ENCODE data around the gene HSPG2. TPM values are rescaled to one million over a fixed set of nuclear protein-coding genes. Genes with fewer than 3 reads are reported as not detected.

HSPG2 gene
- polyA plus RNA-seq, 1 donor from 2014 or later, result 0.79 TPM

DNA sequence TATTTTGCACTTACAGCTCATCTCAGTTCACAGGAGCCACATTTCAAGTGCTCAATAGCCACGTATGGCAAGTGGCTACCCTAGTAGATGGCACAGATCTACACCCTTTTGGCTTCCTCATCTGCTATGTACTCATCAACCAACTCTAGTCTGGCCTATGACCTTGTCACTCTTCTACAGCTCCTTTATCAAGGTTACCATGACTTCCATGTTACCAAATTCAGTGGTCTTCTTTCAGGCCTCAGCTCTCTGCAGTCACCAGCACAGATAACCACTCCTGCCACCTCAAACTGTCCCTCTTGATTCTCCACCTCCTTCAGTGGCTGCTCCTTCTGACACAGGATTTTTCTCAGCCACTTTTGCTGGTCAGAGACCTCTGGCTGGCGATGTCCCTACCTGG is 142.5 kb downstream of the HSPG2 start:
- H3K27ac ChIP-seq (ENCODE audit: low read length), result no peak overlapping the region

DNA sequence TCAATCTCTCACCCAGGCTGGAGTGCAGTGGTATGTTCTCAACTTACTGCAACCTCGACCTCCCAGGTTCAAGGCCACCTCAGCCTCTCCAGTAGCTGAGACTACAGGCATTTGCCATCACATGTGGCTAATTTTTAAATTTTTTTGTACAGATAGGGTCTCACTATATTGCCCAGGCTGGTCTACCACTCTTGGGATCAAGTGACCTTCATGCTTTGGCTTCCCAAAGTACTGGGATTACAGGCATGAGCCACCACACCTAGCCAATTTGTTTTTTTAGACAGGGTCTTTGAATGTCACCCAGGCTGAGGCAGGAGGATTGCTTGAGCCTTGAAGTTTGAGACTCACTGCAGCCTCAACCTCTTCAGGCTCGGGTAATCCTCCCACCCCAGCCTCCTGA is 144.0 kb downstream of the HSPG2 start:
- H3K79me2 ChIP-seq (replicated peaks; ENCODE audit: insufficient read depth, low read length), result no peaks in the 10 kb centered on the region
- no peaks in the 10 kb centered on the region for H3F3A ChIP-seq (ENCODE audit: insufficient read depth, low read length, poor library complexity, severe bottlenecking)
- H3K27me3 ChIP-seq (ENCODE audit: insufficient read depth, low read depth, low read length), result no peaks in the 10 kb centered on the region
- H4K20me1 ChIP-seq (ENCODE audit: insufficient read depth), result no peaks in the 10 kb centered on the region
- no peak overlapping the region for H3K27ac ChIP-seq (ENCODE audit: low read length)
- H3K4me3 ChIP-seq (ENCODE audit: low read length), result no peak overlapping the region
- H3K9me2 ChIP-seq (ENCODE audit: insufficient read depth, low read length), result no peaks in the 10 kb centered on the region
- no peak overlapping the region for H3K9ac ChIP-seq (ENCODE audit: low read length)
- no peaks in the 10 kb centered on the region for H3K9me3 ChIP-seq (ENCODE audit: low read length)
- H3K36me3 ChIP-seq (ENCODE audit: insufficient read depth, low read length), result no peaks in the 10 kb centered on the region
- TF ChIP-seq SMC3 (conservative IDR thresholded peaks at IDR 0.05; ENCODE audit: poor library complexity) (no peak), MXI1 (conservative IDR thresholded peaks at IDR 0.05; ENCODE audit: poor library complexity, severe bottlenecking) (no peak), RAD21 (conservative IDR thresholded peaks at IDR 0.05) (no peak), POLR2AphosphoS5 (IDR thresholded peaks at IDR 0.05) (no peak), EZH2 (IDR thresholded peaks at IDR 0.05; ENCODE audit: borderline replicate concordance, insufficient read depth, low read length, poor library complexity, severe bottlenecking) (no peak), EP300 (conservative IDR thresholded peaks at IDR 0.05; ENCODE audit: poor library complexity, severe bottlenecking) (no peak), TAF1 (IDR thresholded peaks at IDR 0.05; ENCODE audit: low read depth) (no peak)
- TF ChIP-seq, protein P1, sequence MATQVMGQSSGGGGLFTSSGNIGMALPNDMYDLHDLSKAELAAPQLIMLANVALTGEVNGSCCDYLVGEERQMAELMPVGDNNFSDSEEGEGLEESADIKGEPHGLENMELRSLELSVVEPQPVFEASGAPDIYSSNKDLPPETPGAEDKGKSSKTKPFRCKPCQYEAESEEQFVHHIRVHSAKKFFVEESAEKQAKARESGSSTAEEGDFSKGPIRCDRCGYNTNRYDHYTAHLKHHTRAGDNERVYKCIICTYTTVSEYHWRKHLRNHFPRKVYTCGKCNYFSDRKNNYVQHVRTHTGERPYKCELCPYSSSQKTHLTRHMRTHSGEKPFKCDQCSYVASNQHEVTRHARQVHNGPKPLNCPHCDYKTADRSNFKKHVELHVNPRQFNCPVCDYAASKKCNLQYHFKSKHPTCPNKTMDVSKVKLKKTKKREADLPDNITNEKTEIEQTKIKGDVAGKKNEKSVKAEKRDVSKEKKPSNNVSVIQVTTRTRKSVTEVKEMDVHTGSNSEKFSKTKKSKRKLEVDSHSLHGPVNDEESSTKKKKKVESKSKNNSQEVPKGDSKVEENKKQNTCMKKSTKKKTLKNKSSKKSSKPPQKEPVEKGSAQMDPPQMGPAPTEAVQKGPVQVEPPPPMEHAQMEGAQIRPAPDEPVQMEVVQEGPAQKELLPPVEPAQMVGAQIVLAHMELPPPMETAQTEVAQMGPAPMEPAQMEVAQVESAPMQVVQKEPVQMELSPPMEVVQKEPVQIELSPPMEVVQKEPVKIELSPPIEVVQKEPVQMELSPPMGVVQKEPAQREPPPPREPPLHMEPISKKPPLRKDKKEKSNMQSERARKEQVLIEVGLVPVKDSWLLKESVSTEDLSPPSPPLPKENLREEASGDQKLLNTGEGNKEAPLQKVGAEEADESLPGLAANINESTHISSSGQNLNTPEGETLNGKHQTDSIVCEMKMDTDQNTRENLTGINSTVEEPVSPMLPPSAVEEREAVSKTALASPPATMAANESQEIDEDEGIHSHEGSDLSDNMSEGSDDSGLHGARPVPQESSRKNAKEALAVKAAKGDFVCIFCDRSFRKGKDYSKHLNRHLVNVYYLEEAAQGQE (IDR thresholded peaks at IDR 0.05; ENCODE audit: borderline replicate concordance), result no peak
- TF ChIP-seq, protein P2, sequence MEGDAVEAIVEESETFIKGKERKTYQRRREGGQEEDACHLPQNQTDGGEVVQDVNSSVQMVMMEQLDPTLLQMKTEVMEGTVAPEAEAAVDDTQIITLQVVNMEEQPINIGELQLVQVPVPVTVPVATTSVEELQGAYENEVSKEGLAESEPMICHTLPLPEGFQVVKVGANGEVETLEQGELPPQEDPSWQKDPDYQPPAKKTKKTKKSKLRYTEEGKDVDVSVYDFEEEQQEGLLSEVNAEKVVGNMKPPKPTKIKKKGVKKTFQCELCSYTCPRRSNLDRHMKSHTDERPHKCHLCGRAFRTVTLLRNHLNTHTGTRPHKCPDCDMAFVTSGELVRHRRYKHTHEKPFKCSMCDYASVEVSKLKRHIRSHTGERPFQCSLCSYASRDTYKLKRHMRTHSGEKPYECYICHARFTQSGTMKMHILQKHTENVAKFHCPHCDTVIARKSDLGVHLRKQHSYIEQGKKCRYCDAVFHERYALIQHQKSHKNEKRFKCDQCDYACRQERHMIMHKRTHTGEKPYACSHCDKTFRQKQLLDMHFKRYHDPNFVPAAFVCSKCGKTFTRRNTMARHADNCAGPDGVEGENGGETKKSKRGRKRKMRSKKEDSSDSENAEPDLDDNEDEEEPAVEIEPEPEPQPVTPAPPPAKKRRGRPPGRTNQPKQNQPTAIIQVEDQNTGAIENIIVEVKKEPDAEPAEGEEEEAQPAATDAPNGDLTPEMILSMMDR (IDR thresholded peaks at IDR 0.05; ENCODE audit: poor library complexity, severe bottlenecking), result no peak
- H3K4me2 ChIP-seq (ENCODE audit: low read length), result no peak overlapping the region
- H2AFZ ChIP-seq (ENCODE audit: low read depth, low read length), result no peak overlapping the region

More for the DNA sequence above, 142.5 kb downstream of the HSPG2 start:
- Histone ChIP-seq H3F3A (ENCODE audit: insufficient read depth, low read length, poor library complexity, severe bottlenecking) (no peaks in the 10 kb centered on the region), H4K20me1 (ENCODE audit: insufficient read depth) (no peaks in the 10 kb centered on the region), H3K27me3 (ENCODE audit: insufficient read depth, low read depth, low read length) (no peaks in the 10 kb centered on the region), H3K79me2 (replicated peaks; ENCODE audit: insufficient read depth, low read length) (no peaks in the 10 kb centered on the region), H3K4me2 (ENCODE audit: low read length) (no peak overlapping the region), H2AFZ (ENCODE audit: low read depth, low read length) (no peak overlapping the region), H3K4me3 (ENCODE audit: low read length) (no peak overlapping the region), H3K9me2 (ENCODE audit: insufficient read depth, low read length) (no peaks in the 10 kb centered on the region), H3K9ac (ENCODE audit: low read length) (no peak overlapping the region), H3K9me3 (ENCODE audit: low read length) (no peaks in the 10 kb centered on the region), H3K36me3 (ENCODE audit: insufficient read depth, low read length) (no peaks in the 10 kb centered on the region)
- TF ChIP-seq MXI1 (conservative IDR thresholded peaks at IDR 0.05; ENCODE audit: poor library complexity, severe bottlenecking) (no peak), SMC3 (conservative IDR thresholded peaks at IDR 0.05; ENCODE audit: poor library complexity) (no peak), EP300 (conservative IDR thresholded peaks at IDR 0.05; ENCODE audit: poor library complexity, severe bottlenecking) (no peak), EZH2 (IDR thresholded peaks at IDR 0.05; ENCODE audit: borderline replicate concordance, insufficient read depth, low read length, poor library complexity, severe bottlenecking) (no peak), RAD21 (conservative IDR thresholded peaks at IDR 0.05) (no peak), POLR2AphosphoS5 (IDR thresholded peaks at IDR 0.05) (no peak), TAF1 (IDR thresholded peaks at IDR 0.05; ENCODE audit: low read depth) (no peak)
- TF ChIP-seq, protein P1 (IDR thresholded peaks at IDR 0.05; ENCODE audit: borderline replicate concordance), result no peak
- TF ChIP-seq, protein P2 (IDR thresholded peaks at IDR 0.05; ENCODE audit: poor library complexity, severe bottlenecking), result no peak

All from neural cell (in vitro differentiated cells).